SH-SY5Y (cell line): ENCODE measurements around the gene PHACTR1.

Experiments
- GATA2 ChIP-seq: IDR thresholded peaks from 2 replicates; pipeline ENCODE4 v1.6.1; 2011; ENCODE audit warnings: mild to moderate bottlenecking, low read depth, low read length
- GATA3 ChIP-seq: IDR thresholded peaks from 2 replicates; pipeline ENCODE4 v1.6.1; 2011; ENCODE audit warnings: low read depth, mild to moderate bottlenecking, low read length, moderate library complexity

PHACTR1 gene

DNA sequence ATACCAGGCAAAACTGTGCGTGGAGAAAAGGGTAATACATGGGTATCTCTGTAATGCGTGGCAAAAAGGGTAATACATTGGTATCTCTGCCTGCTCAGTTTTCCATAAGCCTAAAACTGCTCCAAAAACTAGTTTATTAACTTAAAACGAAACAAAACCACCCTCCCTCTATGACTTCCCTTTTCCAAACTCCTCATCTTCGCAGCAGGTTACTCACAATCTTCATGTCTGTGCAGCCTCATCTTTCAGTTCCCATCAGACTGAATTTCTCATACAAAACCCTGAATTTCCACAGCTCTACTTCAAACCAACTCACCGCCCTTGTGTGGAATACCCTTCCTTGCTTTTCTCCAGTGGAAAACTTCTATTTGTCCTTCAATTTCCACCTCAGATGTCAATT is 199.4 kb downstream of the PHACTR1 start:
- TF ChIP-seq GATA3 (no peak), GATA2 (no peak)

DNA sequence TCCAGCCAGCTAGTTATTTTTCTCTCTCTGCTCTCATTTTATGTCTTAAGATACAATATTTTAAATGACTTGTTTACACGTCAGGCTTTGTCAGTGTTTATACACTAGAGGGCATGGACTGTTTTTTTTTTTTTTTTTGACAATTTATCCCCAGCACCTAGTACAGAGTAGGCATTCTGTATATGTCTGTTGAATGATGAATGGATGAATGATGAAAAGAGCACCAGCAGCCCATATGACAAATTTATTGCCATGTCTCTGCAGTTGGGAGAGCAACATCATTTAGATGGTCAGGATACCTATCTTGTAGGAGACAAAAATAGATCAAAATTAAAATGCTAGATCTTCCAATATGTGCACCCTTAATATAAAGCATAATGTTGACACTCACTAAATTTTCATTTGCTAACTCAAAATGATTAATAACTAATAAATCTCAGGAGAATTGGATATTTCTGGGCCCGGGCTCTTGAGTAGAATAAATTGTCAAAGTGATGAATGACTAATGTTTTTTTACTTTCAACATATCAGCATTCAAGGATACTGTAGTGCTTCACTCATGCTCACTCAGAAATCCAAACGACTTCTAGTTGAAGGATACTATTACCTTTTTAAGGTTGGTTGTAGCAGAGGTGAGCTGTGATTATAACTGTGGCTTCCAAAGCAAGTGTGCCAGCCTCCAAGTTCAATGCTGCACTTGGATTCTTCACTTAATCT is 200.0 kb downstream of the PHACTR1 start:
- no peak for TF ChIP-seq GATA2
- no peak for TF ChIP-seq GATA3

- TF ChIP-seq GATA3 (no peak), GATA2 (no peak)
These were observed 204.9 kb downstream of the PHACTR1 start for GRCh38 chr6:12921467-12921866.

DNA sequence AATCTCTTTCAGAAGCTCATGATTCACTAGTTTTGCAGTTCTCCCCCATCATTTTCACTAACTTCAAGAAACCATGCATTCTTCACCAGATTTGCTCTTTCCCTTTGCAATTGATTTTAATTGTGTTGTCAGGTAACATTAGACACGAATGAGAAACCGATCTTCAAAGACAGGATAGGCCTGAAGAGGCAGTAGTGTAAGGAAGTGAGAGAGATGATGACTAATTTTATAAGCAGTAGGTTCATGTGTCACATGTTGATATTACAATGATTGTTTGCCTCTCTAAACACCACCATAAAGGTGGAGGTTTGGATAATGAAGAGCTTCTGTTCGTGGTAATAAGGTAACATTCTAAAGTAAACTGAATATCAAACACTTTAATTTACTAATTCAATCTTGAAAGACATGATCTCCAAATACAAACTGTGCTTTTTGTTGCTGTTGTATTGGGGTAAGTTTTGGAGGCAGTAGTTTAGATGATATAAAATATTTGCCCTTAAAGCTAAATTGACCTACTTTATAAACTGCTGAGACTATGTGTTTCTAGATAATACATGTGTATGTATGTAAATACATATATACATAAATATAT is 207.2 kb downstream of the PHACTR1 start:
- TF ChIP-seq GATA3 = no peak
- TF ChIP-seq GATA2 = no peak

GRCh38 chr6:12924911-12925310 is 208.3 kb downstream of the PHACTR1 start:
- TF ChIP-seq GATA2 = no peak
- TF ChIP-seq GATA3 = no peak

DNA sequence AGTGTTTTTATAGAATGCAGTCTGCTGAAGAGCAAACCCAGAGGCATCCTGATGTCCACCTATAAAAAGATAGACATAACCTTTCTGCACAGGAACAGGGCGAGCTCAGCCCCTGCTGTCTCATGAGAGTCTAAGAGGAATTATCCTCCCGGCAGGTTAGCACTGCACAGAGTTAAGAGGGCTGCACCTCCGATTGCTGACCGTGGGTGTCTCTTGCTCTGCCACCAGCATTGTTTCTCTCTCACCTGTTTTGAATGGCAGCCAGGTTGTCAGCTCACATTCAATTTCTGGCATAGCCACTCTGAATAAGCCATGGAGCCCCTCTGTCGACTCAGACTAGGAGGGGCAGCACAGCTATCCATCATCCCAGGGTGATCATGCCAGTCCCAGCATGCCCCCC is 211.2 kb downstream of the PHACTR1 start:
- TF ChIP-seq GATA3 (no peak), GATA2 (no peak)

DNA sequence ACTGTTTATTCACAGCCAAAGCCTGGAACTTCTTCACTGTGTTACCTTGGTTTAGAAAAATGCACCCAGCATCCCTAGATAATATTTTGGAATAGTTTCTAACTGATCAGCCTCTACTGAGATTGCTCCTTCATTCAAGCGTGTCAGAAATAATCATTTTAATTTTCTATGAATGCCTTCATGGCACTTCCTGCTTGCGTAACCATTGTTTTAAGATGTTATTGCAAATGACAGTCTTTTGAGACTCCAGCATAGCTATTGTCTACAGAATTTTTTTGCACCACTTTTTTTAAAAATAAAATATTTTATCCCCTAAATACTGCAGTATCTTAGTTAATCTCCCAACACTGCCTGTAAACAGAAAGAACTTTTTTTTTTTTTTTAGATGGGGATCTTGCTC is 213.1 kb downstream of the PHACTR1 start:
- TF ChIP-seq GATA3 (no peak), GATA2 (no peak)

DNA sequence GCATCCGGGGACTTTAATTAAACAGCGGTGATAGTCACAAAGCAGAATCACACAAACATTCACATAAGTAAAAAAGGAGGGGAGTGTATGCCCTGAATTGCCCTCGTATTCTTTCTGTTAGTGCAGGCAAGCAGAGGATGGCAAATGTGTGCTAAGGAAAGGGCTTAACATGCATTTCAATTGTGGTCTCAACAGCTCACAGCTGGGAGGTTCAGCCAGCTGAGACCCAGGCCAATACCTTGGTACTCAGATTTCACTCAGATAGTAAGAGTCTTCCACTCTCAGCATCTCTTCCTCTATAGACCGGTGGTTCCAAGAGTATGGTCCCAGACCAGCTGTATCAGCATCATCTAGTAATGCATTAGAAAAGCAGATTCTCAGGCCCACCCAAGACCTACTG is 215.1 kb downstream of the PHACTR1 start:
- no peak for TF ChIP-seq GATA2
- no peak for TF ChIP-seq GATA3

- TF ChIP-seq GATA2 (no peak), GATA3 (no peak)
These were observed 219.1 kb downstream of the PHACTR1 start for GRCh38 chr6:12935637-12936036.

DNA sequence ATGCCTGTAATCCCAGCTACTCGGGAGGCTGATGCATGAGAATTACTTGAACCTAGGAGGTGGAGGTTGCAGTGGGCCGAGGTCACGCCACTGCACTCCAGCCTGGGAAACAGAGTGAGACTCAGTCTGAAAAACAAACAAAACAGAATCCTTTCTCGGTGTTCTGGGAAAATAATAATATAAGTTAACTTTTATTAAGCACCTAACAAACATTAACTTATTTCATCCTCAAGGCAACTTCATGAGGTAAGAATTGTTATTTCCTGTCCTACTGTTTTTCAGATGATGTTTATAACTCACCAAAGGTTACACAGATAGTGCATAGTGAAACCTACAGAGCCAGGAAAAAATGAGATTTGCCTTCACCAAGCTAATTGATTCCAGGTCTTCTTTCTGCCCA is 221.4 kb downstream of the PHACTR1 start:
- no peak for TF ChIP-seq GATA3
- TF ChIP-seq GATA2 = no peak

GRCh38 chr6:12939314-12939713 is 222.7 kb downstream of the PHACTR1 start:
- TF ChIP-seq GATA2 (no peak), GATA3 (no peak)

DNA sequence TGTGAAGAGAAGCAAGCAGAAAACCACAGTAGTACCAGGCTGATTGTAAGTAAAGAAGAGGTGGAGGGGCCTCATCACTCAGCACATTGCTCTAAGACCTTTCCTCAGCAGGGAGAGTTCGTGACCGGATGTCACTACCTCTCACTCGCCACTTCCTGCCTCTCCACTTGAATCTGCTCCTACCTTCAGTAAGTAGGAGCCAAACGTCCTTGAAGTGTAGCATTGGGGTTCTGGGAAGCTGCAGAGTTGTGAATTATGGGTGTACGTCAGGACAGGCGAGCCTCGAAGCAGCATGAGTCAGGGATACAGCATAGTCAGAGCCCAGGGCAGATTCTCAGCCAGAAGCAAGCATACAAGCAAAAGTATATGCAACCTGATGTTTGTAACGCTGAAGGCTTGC is 224.9 kb downstream of the PHACTR1 start:
- no peak for TF ChIP-seq GATA2
- no peak for TF ChIP-seq GATA3

- TF ChIP-seq GATA3 = no peak
- no peak for TF ChIP-seq GATA2
These were observed 227.0 kb downstream of the PHACTR1 start for GRCh38 chr6:12943549-12943948.

DNA sequence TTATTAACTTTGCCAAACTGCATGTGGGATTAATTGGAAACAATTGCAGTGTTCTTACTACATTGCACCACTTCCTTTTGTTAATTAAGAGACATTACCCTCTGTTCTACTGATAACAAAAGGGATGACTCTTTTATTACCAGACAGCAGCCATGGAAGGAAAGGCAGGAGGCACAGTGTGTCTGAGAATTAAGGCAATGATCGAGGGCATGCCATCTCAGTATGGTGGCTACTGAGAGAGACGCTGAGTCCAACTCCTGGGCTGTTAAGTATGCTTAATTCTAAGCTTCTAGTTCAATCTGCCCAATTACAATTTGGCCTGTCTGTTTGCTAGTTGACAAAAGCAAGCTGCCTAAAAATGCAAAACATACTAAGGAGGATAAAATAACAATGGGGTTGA is 227.4 kb downstream of the PHACTR1 start:
- no peak for TF ChIP-seq GATA2
- no peak for TF ChIP-seq GATA3

- TF ChIP-seq GATA2 = no peak
- TF ChIP-seq GATA3 = no peak
These were observed 230.7 kb downstream of the PHACTR1 start for GRCh38 chr6:12947151-12947871.

DNA sequence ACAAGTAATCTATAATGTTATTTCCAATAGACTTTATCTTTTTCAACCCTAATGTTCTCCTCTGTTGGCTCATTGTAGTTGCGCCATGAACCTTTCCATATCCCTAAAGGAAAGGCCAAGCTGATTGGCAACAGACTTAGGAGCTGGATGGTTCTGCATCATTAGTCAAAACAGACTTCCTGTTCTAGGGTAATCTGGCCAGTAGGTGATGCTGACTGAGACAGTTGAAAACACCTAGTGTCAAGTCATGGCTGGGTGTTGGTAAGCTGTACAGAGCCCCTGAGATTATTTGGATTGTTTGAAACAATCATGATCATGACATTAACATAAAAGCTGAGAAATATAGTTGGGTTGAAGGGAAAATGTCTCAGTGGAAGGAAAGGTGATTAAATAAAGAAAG is 231.4 kb downstream of the PHACTR1 start:
- TF ChIP-seq GATA3 (no peak), GATA2 (no peak)
